Karpas-422 (cell line): ENCODE measurements around the gene TRIM49D2. TPM values are rescaled to one million over a fixed set of nuclear protein-coding genes. Genes with fewer than 3 reads are reported as not detected.

Experiments used
- small RNA-seq: library from RNA; depleted of rRNA; stranded (forward); fragments of <200 nt; gene quantifications from one replicate; pipeline ENCODE3, GENCODE V24; 2014
- total RNA-seq: library from RNA; depleted of rRNA; stranded (reverse); fragments of >200 nt; shearing (Covaris generic); gene quantifications from 2 replicates; pipeline ENCODE4 v1.2.3, GENCODE V29; 2014; ENCODE audit warnings: low replicate concordance; rRNA removed

Gene TRIM49D2
- total RNA-seq, 1 experiment from 2014 or later: not detected

Small RNA genes lying within 50 kb of the gene (small RNA-seq; reads per million reads assigned to genes)
- not detected for gene AP004607.1

Other genes with a start within 250 kb of the TRIM49D2 start
- gene TRIM77, start 213.8 kb upstream of the TRIM49D2 start, total RNA-seq: not detected in 2 replicates
- not detected in 2 replicates for gene TRIM49, start 115.5 kb upstream of the TRIM49D2 start, total RNA-seq
- gene TRIM64B, start 45.6 kb upstream of the TRIM49D2 start, total RNA-seq: not detected in 2 replicates
- gene TRIM49D1, start 1.8 kb upstream of the TRIM49D2 start, total RNA-seq: not detected in 2 replicates
- not detected in 2 replicates for gene TRIM64, start 42.0 kb downstream of the TRIM49D2 start, total RNA-seq
- gene TRIM49C, start 107.0 kb downstream of the TRIM49D2 start, total RNA-seq: not detected in 2 replicates
- gene UBTFL1, start 161.9 kb downstream of the TRIM49D2 start, total RNA-seq: not detected in 2 replicates
- gene NAALAD2, start 210.6 kb downstream of the TRIM49D2 start, total RNA-seq: not detected in 2 replicates